Activated CD4-positive, alpha-beta T cell treated with anti-CD3 and anti-CD28 coated beads for 24 hours (primary cell): ENCODE results near the gene LAMB4.
"Not testable (repeated sequence)": the region's sequence is repeated elsewhere in the genome, so short reads cannot be mapped to it uniquely, and the experiment has no call there.

Experiments
- DNase-seq, 2 donors: peaks; one replicate each; pipeline ENCODE4 v3.0.0-alpha.2; 2020; ENCODE audit warnings: low read depth in 2 of 2

The LAMB4 gene

GRCh38 chr7:108048422-108048821 is 81.7 kb downstream of the LAMB4 start:
- no peak for DNase-seq

- no peak for DNase-seq
Measured at GRCh38 chr7:108046952-108047506, 83.1 kb downstream of the LAMB4 start.

GRCh38 chr7:108045669-108046068 is 84.5 kb downstream of the LAMB4 start:
- no peak for DNase-seq

GRCh38 chr7:108045154-108045553 is 85.0 kb downstream of the LAMB4 start:
- DNase-seq: no peak

GRCh38 chr7:108044345-108044744 is 85.8 kb downstream of the LAMB4 start:
- no peak for DNase-seq

- no peak for DNase-seq
Measured at GRCh38 chr7:108038986-108039385, 91.2 kb downstream of the LAMB4 start.

- no peak for DNase-seq
Measured at GRCh38 chr7:108037741-108038140, 92.4 kb downstream of the LAMB4 start.

GRCh38 chr7:108037140-108037539 is 93.0 kb downstream of the LAMB4 start:
- DNase-seq: no peak

GRCh38 chr7:108034586-108034985 is 95.6 kb downstream of the LAMB4 start:
- DNase-seq: no peak

- no peak for DNase-seq
Measured at GRCh38 chr7:108033776-108034497, 96.2 kb downstream of the LAMB4 start.

GRCh38 chr7:108033309-108033708 is 96.9 kb downstream of the LAMB4 start:
- not testable (repeated sequence) for DNase-seq

- DNase-seq: no peak
Measured at GRCh38 chr7:108030516-108030915, 99.6 kb downstream of the LAMB4 start.

GRCh38 chr7:108029034-108029433 is 101.1 kb downstream of the LAMB4 start:
- DNase-seq: no peak

GRCh38 chr7:108028111-108028510 is 102.0 kb downstream of the LAMB4 start:
- DNase-seq: no peak

GRCh38 chr7:108027239-108027638 is 102.9 kb downstream of the LAMB4 start:
- DNase-seq: no peak

GRCh38 chr7:108026647-108027046 is 103.5 kb downstream of the LAMB4 start:
- no peak for DNase-seq

GRCh38 chr7:108026116-108026515 is 104.0 kb downstream of the LAMB4 start:
- no peak for DNase-seq

GRCh38 chr7:108024538-108024937 is 105.6 kb downstream of the LAMB4 start:
- DNase-seq: no peak

GRCh38 chr7:108020585-108020984 is 109.6 kb downstream of the LAMB4 start:
- DNase-seq: no peak

GRCh38 chr7:108018668-108019067 is 111.5 kb downstream of the LAMB4 start:
- DNase-seq: no peak

GRCh38 chr7:108017776-108018151 is 112.4 kb downstream of the LAMB4 start:
- DNase-seq: no peak

GRCh38 chr7:108016841-108017775 is 113.1 kb downstream of the LAMB4 start:
- no peak for DNase-seq

GRCh38 chr7:108015740-108016139 is 114.4 kb downstream of the LAMB4 start:
- DNase-seq: no peak
